Transverse colon (tissue), 4 donors: ENCODE data around the gene TDRD10. TPM values are rescaled to one million over a fixed set of nuclear protein-coding genes. Genes with fewer than 3 reads are reported as not detected.
"Not testable (repeated sequence)": the region's sequence is repeated elsewhere in the genome, so short reads cannot be mapped to it uniquely, and the experiment has no call there.

Source experiments
- DNase-seq: peaks from one replicate; pipeline ENCODE4 v3.0.0-alpha.2; 2019
- H3K27ac ChIP-seq, 4 donors: fragments of 200-600 bp; sonication (generic); 2 replicates each; pipeline ENCODE4 v1.5.1; 2016 to 2018; ENCODE audit warnings: inconsistent platforms in 4 of 4
- H3K27me3 ChIP-seq: fragments of 200-600 bp; sonication (generic); 2 replicates; pipeline ENCODE4 v1.5.1; 2017; ENCODE audit warnings: inconsistent platforms
- H3K36me3 ChIP-seq, 4 donors: fragments of 200-600 bp; sonication (generic); 2 replicates each; pipeline ENCODE4 v1.5.1; 2017 to 2019; ENCODE audit warnings: inconsistent platforms in 4 of 4
- H3K4me1 ChIP-seq, 4 donors: fragments of 200-600 bp; sonication (generic); 2 replicates each; pipeline ENCODE4 v1.5.1; 2017 to 2020; ENCODE audit warnings: inconsistent platforms in 4 of 4
- H3K4me3 ChIP-seq, 4 donors: fragments of 200-600 bp; sonication (generic); 1 replicate in 1 of 4; 2 replicates in 3 of 4; pipeline versions ENCODE4 v1.5.1 to v1.6.1; 2017 to 2019; ENCODE audit warnings: inconsistent platforms in 4 of 4
- H3K9me3 ChIP-seq, 2 donors: fragments of 200-600 bp; sonication (generic); 2 replicates each; pipeline ENCODE4 v1.5.1; 2017 to 2019; ENCODE audit warnings: inconsistent platforms in 2 of 2
- CTCF ChIP-seq, 5 experiments: fragments of 200-600 bp in 3 of 5; fragments of 450-650 bp in 2 of 5; sonication (generic) in 3 of 5; IDR thresholded peaks; 1 replicate in 2 of 5; 2 replicates in 3 of 5; pipeline ENCODE4 v1.5.1; 2016 to 2017; ENCODE audit warnings: antibody characterized with exemption in 5 of 5, inconsistent platforms in 3 of 5, mild to moderate bottlenecking in 2 of 5, moderate library complexity in 1 of 5
- EP300 ChIP-seq: sonication (generic); formaldehyde crosslinking; IDR thresholded peaks from one replicate; pipeline ENCODE4 v1.6.1; 2017; ENCODE audit warnings: antibody characterized with exemption, low read depth
- POLR2A ChIP-seq: fragments of 450-650 bp; IDR thresholded peaks from one replicate; pipeline ENCODE4 v1.6.1; 2016; ENCODE audit warnings: antibody characterized with exemption, mild to moderate bottlenecking, moderate library complexity
- POLR2AphosphoS5 ChIP-seq, 3 donors: sonication (generic); formaldehyde crosslinking; IDR thresholded peaks; one replicate each; pipeline ENCODE4 v1.6.1; 2016; ENCODE audit warnings: antibody characterized with exemption in 3 of 3
- WGBS, 2 donors: methylation state at CpG; one replicate each; pipeline ENCODE4 v1.1.5; 2018; ENCODE audit warnings: low coverage in 1 of 2; 5-methylcytosine and 5-hydroxymethylcytosine counted together
- in situ Hi-C, 4 donors: fragments of 200-750 bp; cut with MboI; loops; one replicate each; pipeline versions ENCODE4 v1.15.0 to v1.15.1; 2017; ENCODE audit warnings: low sequenced_read_pairs in 3 of 4, low pct_ligation_motif_present in 1 of 4, low pct_unique_long_range_greater_than_20kb in 1 of 4
- intact Hi-C: fragments of 100-400 bp; cut with DNase I; formaldehyde crosslinking; loops from one replicate; pipeline ENCODE4 v1.15.1; 2023; ENCODE audit warnings: low total_unique reads
- total RNA-seq, 4 donors: library from RNA; depleted of rRNA; stranded (reverse); fragments of >200 nt; gene quantifications; one replicate each; pipeline ENCODE4 v1.1.0, GENCODE V29; 2016

The TDRD10 gene
- total RNA-seq, 4 donors from 2014 or later: 0.96 to 3.3 TPM; not detected in 2

GRCh38 chr1:154520333-154520732, 18.3 kb downstream of the TDRD10 start:
- DNase-seq: no peak

GRCh38 chr1:154521695-154522094, 19.7 kb downstream of the TDRD10 start:
- H3K27me3 ChIP-seq: no peaks in the 10 kb centered on the region
- H3K4me1 ChIP-seq: no peaks in the 10 kb centered on the region
- DNase-seq: no peak
- in situ Hi-C loops (no loop called here), intact Hi-C loops (no loop called here)
- no peaks in the 10 kb centered on the region for H3K36me3 ChIP-seq
- no peak overlapping the region for H3K4me3 ChIP-seq
- no peak overlapping the region for H3K27ac ChIP-seq
- 31 to 48% methylated on average over 2 to 3 of the region's 3 CpGs for WGBS, 2 donors
- H3K9me3 ChIP-seq: peaks cover 0 to 3% of the 10 kb centered on the region in 2 donors
- TF ChIP-seq CTCF (IDR thresholded peaks at IDR 0.05) (no peak), POLR2AphosphoS5 (IDR thresholded peaks at IDR 0.05) (no peak), EP300 (no peak), POLR2A (no peak)

More at GRCh38 chr1:154520333-154520732, 18.3 kb downstream of the TDRD10 start:
- in situ Hi-C loops (no loop called here), intact Hi-C loops (no loop called here)
- H3K4me3 ChIP-seq: no peak overlapping the region
- TF ChIP-seq POLR2AphosphoS5 (IDR thresholded peaks at IDR 0.05): no peak
- no peak for TF ChIP-seq EP300
- 26 to 59% methylated on average over 3 of the region's 3 CpGs for whole genome bisulfite sequencing, 2 donors
- peak overlapping the region in 1 of 4 donors; percentile 25 for H3K27ac ChIP-seq
- no peaks in the 10 kb centered on the region for H3K27me3 ChIP-seq
- H3K36me3 ChIP-seq: no peaks in the 10 kb centered on the region
- no peaks in the 10 kb centered on the region for H3K4me1 ChIP-seq
- peaks cover 0 to 3% of the 10 kb centered on the region in 2 donors for H3K9me3 ChIP-seq

GRCh38 chr1:154524881-154525280, 22.9 kb downstream of the TDRD10 start:
- Histone ChIP-seq H3K27me3 (no peaks in the 10 kb centered on the region), H3K9me3 (peaks cover 0 to 3% of the 10 kb centered on the region in 2 donors), H3K4me1 (no peaks in the 10 kb centered on the region), H3K27ac (no peak overlapping the region), H3K4me3 (no peak overlapping the region), H3K36me3 (no peaks in the 10 kb centered on the region)
- TF ChIP-seq POLR2A (no peak), EP300 (no peak), CTCF (IDR thresholded peaks at IDR 0.05) (no peak), POLR2AphosphoS5 (IDR thresholded peaks at IDR 0.05) (no peak)
- no peak for DNase-seq
- in situ Hi-C loops: no loop called here
- intact Hi-C loops: no loop called here

GRCh38 chr1:154527192-154527591, 25.2 kb downstream of the TDRD10 start:
- in situ Hi-C loops: no loop called here
- intact Hi-C loops: no loop called here
- H3K9me3 ChIP-seq: peaks cover 0 to 3% of the 10 kb centered on the region in 2 donors
- WGBS, 2 donors: 49 to 60% methylated on average over 6 of the region's 6 CpGs
- H3K27me3 ChIP-seq: no peaks in the 10 kb centered on the region
- no peaks in the 10 kb centered on the region for H3K4me1 ChIP-seq
- no peak overlapping the region for H3K27ac ChIP-seq
- DNase-seq: no peak
- H3K4me3 ChIP-seq: no peak overlapping the region
- H3K36me3 ChIP-seq: no peaks in the 10 kb centered on the region
- TF ChIP-seq POLR2AphosphoS5 (IDR thresholded peaks at IDR 0.05): no peak
- no peak for TF ChIP-seq CTCF (IDR thresholded peaks at IDR 0.05)
- TF ChIP-seq POLR2A: no peak
- no peak for TF ChIP-seq EP300

- no peaks in the 10 kb centered on the region for H3K36me3 ChIP-seq
- H3K4me3 ChIP-seq: no peak overlapping the region
- no peak overlapping the region for H3K27ac ChIP-seq
- TF ChIP-seq CTCF (IDR thresholded peaks at IDR 0.05): no peak
- no peak for TF ChIP-seq POLR2A
- TF ChIP-seq EP300: no peak
- TF ChIP-seq POLR2AphosphoS5 (IDR thresholded peaks at IDR 0.05): no peak
- 83 to 91% methylated on average over 6 of the region's 6 CpGs for WGBS, 2 donors
- DNase-seq: no peak
- H3K4me1 ChIP-seq: no peaks in the 10 kb centered on the region
- no peaks in the 10 kb centered on the region for H3K27me3 ChIP-seq
- intact Hi-C loops: no loop called here
- in situ Hi-C loops: no loop called here
- H3K9me3 ChIP-seq: no peaks in the 10 kb centered on the region
These were observed 27.3 kb downstream of the TDRD10 start for GRCh38 chr1:154529308-154529707.

GRCh38 chr1:154531950-154532349, 29.9 kb downstream of the TDRD10 start:
- intact Hi-C loops, H3K27ac ChIP-seq, H3K4me1 ChIP-seq, H3K27me3 ChIP-seq, H3K4me3 ChIP-seq, in situ Hi-C loops, H3K36me3 ChIP-seq, DNase-seq, H3K9me3 ChIP-seq: not testable (repeated sequence)
- 96% methylated on average over 4 of the region's 13 CpGs; no CpG with 5 or more reads in 1 of the 2 donors for WGBS, 2 donors
